HAP-1 (cell line): ENCODE data around the gene ANKS4B.
A peak's percentile ranks its signal among the peaks of the same experiment; 100 is the strongest.
"Not testable (repeated sequence)": the region's sequence is repeated elsewhere in the genome, so short reads cannot be mapped to it uniquely, and the experiment has no call there.

Experiments used
- DNase-seq, 2 experiments: peaks; one replicate each; pipeline ENCODE4 v3.0.0-alpha.2; 2016 to 2020; ENCODE audit warnings: low spot score in 2 of 2
- H3K27me3 ChIP-seq: fragments of 250-450 bp; sonication (Bioruptor Pico); 2 replicates; pipeline ENCODE4 v1.5.1; 2020; ENCODE audit warnings: low read depth, mild to moderate bottlenecking, moderate library complexity
- H3K36me3 ChIP-seq: fragments of 250-450 bp; sonication (Bioruptor Pico); replicated peaks from 2 replicates; pipeline ENCODE4 v1.5.1; 2020; ENCODE audit warnings: mild to moderate bottlenecking
- H3K4me1 ChIP-seq: fragments of 250-450 bp; sonication (Bioruptor Pico); 2 replicates; pipeline ENCODE4 v1.5.1; 2020; ENCODE audit warnings: mild to moderate bottlenecking
- H3K4me3 ChIP-seq: fragments of 250-450 bp; sonication (Bioruptor Pico); 2 replicates; pipeline ENCODE4 v1.5.1; 2020; ENCODE audit warnings: mild to moderate bottlenecking, moderate library complexity
- H3K9me3 ChIP-seq: fragments of 250-450 bp; sonication (Bioruptor Pico); 2 replicates; pipeline ENCODE4 v1.5.1; 2020; ENCODE audit warnings: mild to moderate bottlenecking, moderate library complexity
- in situ Hi-C: fragments of 300-500 bp; cut with MboI; formaldehyde crosslinking; loops from 3 replicates; pipeline ENCODE4 v1.14.3; 2020; ENCODE audit warnings: low sequenced_read_pairs, inconsistent platforms, mixed read lengths

The ANKS4B gene

DNA sequence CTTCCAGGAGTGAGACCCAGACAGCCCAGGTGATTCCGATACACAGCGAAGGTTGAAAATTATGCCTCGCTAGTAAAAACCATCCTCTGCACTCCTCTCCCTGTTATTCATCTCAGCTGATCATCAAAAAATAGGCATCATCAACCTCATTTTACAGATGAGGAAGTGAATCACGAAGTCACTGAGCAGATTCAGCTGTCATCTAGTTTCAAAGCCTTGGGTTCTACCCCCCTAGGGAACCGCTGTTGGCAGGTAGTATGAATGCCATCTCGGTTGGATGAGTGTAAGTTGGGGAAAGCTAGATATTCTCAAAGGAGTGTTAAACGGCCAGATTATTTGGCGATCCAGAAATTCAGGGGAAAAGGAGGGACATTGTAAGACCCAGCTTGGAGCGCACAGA lies 42.6 kb downstream of the ANKS4B start:
- no peaks in the 10 kb centered on the region for H3K9me3 ChIP-seq
- DNase-seq, result no peak
- peaks cover 3% of the 10 kb centered on the region; the same call in 1 of the 2 replicates for H3K4me1 ChIP-seq
- no peaks in the 10 kb centered on the region for H3K27me3 ChIP-seq
- no peaks in the 10 kb centered on the region for H3K36me3 ChIP-seq
- H3K4me3 ChIP-seq, result no peak overlapping the region
- in situ Hi-C loops, result loop anchor here (5.0 kb wide), 1 partner anchor 89 kb away; no protein-coding TSS in a partner anchor

DNA sequence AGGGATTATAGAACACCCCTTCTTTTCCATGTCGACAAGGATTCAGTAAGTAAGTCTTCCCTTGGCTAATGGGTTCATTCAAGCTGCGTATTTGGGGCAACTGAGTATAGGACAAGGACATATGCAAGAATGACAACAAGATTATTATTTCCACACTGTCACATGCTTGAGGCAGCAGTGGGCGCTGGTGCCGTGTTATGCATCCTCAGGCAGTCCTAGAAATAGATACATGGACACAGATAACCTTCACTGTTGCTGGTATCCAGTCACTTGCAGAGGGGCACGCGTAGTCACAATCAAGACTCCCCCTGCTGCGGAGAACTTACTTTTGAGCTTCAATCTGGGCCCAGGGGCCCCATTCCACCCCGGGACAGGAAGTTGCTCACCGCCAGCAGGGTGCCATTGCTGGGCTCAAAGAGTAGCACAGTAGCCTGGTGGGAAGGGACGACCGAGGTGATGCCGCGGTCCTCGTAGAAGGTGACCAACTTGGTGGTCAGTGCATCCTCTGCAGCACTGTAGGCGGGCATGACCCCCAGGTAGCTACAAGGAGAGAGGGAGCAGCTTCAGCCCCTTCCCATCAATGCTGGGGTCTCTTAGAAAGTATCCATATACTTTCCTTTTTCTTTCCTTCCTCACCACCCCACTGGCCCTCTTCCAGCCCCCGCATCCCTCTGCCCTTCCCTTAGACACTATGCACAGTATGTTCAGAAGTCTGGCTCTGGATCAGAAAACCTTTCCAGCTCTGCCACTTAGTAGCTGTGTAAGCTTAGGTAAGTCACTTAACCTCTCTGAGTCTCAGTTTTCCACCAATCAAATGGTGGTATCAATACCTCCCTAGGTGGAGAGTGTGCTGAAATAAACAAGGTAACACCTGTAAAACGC lies 43.8 kb downstream of the ANKS4B start:
- H3K4me3 ChIP-seq, result peak overlapping the region; percentile 43
- in situ Hi-C loops, result loop anchor here (5.0 kb wide), 1 partner anchor 90 kb away; no protein-coding TSS in a partner anchor
- H3K9me3 ChIP-seq, result no peaks in the 10 kb centered on the region
- DNase-seq, result no peak
- peaks cover 3% of the 10 kb centered on the region; the same call in 1 of the 2 replicates for H3K4me1 ChIP-seq
- H3K36me3 ChIP-seq, result no peaks in the 10 kb centered on the region
- no peaks in the 10 kb centered on the region for H3K27me3 ChIP-seq

GRCh38 chr16:21277927-21278706 lies 44.6 kb downstream of the ANKS4B start, which contains the start of gene CRYM:
TSS of gene CRYM (minus strand) at chr16:21278290. CDS start at chr16:21278251, 39 bp downstream.
- H3K27me3 ChIP-seq, result no peaks in the 10 kb centered on the region
- peak within 1 kb of the TSS; percentile 43 for H3K4me3 ChIP-seq
- H3K36me3 ChIP-seq, result no peaks in the 10 kb centered on the region
- DNase-seq, result peak; percentile 55 to 85
- in situ Hi-C loops, result loop anchor here (5.0 kb wide), 1 partner anchor 91 kb away; no protein-coding TSS in a partner anchor
- peaks cover 3% of the 10 kb centered on the region; the same call in 1 of the 2 replicates for H3K4me1 ChIP-seq
- no peaks in the 10 kb centered on the region for H3K9me3 ChIP-seq

- H3K27me3 ChIP-seq, result 0 out of 2 replicates have a peak, but pooled peaks cover under 1% of the 10 kb centered on the region
- no peak for DNase-seq
- no peaks in the 10 kb centered on the region for H3K36me3 ChIP-seq
- no peak overlapping the region for H3K4me3 ChIP-seq
- in situ Hi-C loops, result loop anchor here (5.0 kb wide), 1 partner anchor 92 kb away; no protein-coding TSS in a partner anchor
- no peaks in the 10 kb centered on the region for H3K9me3 ChIP-seq
- peaks cover 3% of the 10 kb centered on the region; the same call in 1 of the 2 replicates for H3K4me1 ChIP-seq
Measured at GRCh38 chr16:21279501-21279900, 46.0 kb downstream of the ANKS4B start.

DNA sequence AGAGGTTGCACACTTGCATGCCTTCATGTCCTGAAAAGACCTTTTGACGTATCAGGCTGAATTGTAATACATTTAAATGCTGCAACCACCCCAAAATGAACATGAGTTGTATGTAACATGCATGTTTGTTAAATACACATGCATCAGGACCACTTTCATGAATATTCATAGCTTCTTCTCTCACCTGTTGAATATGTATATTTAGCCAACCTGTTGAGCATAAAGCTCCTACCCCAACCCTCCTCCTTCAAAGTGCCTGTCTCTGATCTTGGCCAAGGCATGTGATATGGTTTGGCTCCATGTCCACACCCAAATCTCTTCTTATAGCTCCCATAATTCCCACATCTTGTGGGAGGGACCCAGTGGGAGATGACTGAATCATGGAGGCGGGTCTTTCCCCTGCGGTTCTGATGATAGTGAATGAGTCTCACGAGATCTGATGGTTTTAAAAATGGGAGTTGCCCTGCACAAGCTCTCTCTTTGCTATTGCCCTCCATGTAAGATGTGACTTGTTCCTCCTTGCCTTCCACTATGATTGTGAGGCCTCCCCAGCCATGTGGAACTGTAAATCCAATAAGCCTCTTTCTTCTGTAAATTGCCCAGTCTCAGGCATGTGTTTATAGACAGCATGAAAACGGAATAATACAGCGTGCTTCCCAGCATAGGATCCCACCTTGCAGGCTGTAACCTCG lies 48.3 kb downstream of the ANKS4B start:
- in situ Hi-C loops, result no loop called here
- Histone ChIP-seq H3K27me3 (peaks cover 3% of the 10 kb centered on the region; the same call in 1 of the 2 replicates), H3K4me3 (no peak overlapping the region), H3K9me3 (no peaks in the 10 kb centered on the region), H3K36me3 (no peaks in the 10 kb centered on the region), H3K4me1 (peaks cover 3% of the 10 kb centered on the region; the same call in 1 of the 2 replicates)
- no peak for DNase-seq

GRCh38 chr16:21283521-21284289 lies 50.2 kb downstream of the ANKS4B start:
- peaks cover 3% of the 10 kb centered on the region; the same call in 1 of the 2 replicates for H3K27me3 ChIP-seq
- peak overlapping the region; percentile 48 for H3K4me3 ChIP-seq
- DNase-seq, result peak; percentile 58 to 80
- H3K4me1 ChIP-seq, result peaks cover 5% of the 10 kb centered on the region
- H3K9me3 ChIP-seq, result no peaks in the 10 kb centered on the region
- in situ Hi-C loops, result no loop called here
- H3K36me3 ChIP-seq, result no peaks in the 10 kb centered on the region

DNA sequence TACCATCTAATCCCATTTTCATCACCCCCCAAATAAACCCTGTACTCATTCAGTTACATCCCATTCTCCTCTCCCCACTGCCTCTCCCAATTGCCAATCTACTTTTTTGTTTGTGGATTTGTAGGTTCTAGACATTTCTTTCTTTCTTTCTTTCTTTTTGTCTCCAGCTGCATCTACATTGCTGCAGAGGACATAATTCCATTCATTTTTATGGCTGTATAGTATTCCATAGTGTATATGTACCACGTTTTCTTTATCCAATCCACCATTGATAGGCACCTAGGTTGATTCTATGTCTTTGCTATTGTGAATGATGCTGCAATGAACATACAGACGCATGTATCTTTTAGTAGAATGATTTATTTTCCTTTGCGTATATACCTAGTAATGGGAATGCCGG lies 50.9 kb downstream of the ANKS4B start:
- in situ Hi-C loops, result no loop called here
- H3K9me3 ChIP-seq, result no peaks in the 10 kb centered on the region
- DNase-seq, result no peak
- no peaks in the 10 kb centered on the region for H3K36me3 ChIP-seq
- peak overlapping the region; percentile 48 for H3K4me3 ChIP-seq
- H3K27me3 ChIP-seq, result peaks cover 3% of the 10 kb centered on the region; the same call in 1 of the 2 replicates
- H3K4me1 ChIP-seq, result peaks cover 5% of the 10 kb centered on the region

GRCh38 chr16:21285314-21285713 lies 51.8 kb downstream of the ANKS4B start:
- DNase-seq, result no peak
- H3K4me1 ChIP-seq, result peaks cover 5% of the 10 kb centered on the region
- no peaks in the 10 kb centered on the region for H3K36me3 ChIP-seq
- in situ Hi-C loops, result no loop called here
- peaks cover 3% of the 10 kb centered on the region; the same call in 1 of the 2 replicates for H3K27me3 ChIP-seq
- peaks cover 3% of the 10 kb centered on the region; the same call in 1 of the 2 replicates for H3K9me3 ChIP-seq
- no peak overlapping the region for H3K4me3 ChIP-seq

GRCh38 chr16:21289789-21290188 lies 56.3 kb downstream of the ANKS4B start:
- H3K4me1 ChIP-seq, H3K9me3 ChIP-seq, in situ Hi-C loops, DNase-seq, H3K36me3 ChIP-seq, H3K4me3 ChIP-seq: not testable (repeated sequence)
- H3K27me3 ChIP-seq, result peaks cover 18% of the 10 kb centered on the region

DNA sequence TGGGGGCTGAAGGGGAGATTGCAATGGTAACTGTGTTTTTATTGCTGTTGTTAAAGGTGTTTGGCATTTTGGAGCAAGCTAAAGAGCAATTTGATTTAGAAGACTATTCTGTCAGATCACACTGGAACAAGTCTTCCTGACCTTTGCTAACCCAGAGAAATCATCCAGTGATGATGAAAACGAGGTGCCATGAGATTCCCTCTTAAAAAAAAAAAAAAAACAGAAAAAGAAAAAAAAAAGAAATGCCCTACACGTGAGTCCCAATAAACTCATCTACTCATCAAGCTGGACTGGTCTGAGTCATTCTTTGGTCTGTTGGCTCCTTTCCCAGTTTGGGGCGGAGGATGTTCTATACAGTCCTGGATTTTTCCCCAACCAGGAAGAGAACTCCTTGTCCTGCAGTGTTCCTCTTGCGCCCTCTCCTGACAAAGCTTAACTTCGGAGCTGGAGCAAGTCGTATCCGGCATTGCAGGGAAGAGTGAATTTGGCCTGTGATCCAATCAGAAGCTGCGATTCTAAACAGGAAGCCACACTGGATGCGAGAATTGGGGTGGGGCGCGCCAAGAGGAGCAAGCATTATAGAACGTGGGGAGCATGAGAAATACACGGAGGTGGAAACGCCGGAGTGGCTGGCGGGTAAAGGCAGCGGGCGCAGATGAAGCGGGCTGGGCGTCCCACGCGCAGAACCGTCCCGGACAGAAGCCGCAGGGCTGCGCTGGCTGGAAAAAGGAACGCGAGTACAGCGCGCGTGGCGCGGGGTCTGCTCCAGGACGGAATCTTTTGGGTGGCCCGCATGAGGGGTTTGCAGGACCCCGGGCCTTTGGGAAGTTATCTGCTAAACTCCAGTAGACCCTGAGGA lies 67.0 kb downstream of the ANKS4B start:
- in situ Hi-C loops, result no loop called here
- Histone ChIP-seq H3K9me3 (no peaks in the 10 kb centered on the region), H3K4me3 (peak overlapping the region; percentile 56), H3K36me3 (no peaks in the 10 kb centered on the region), H3K27me3 (no peaks in the 10 kb centered on the region), H3K4me1 (peaks cover 14% of the 10 kb centered on the region)
- DNase-seq, result peak; percentile 98 to 99

GRCh38 chr16:21301168-21301894 lies 67.8 kb downstream of the ANKS4B start:
- DNase-seq, result peak; percentile 86 to 92
- no peaks in the 10 kb centered on the region for H3K9me3 ChIP-seq
- in situ Hi-C loops, result no loop called here
- no peaks in the 10 kb centered on the region for H3K27me3 ChIP-seq
- peaks cover 14% of the 10 kb centered on the region for H3K4me1 ChIP-seq
- peak overlapping the region; percentile 56 for H3K4me3 ChIP-seq
- no peaks in the 10 kb centered on the region for H3K36me3 ChIP-seq
